ENCODE measurements around the gene LPCAT2. TPM values are rescaled to one million over a fixed set of nuclear protein-coding genes. Genes with fewer than 3 reads are reported as not detected.

Gene LPCAT2
- total and polyA plus RNA-seq, 4 donors = 0.96 to 4.2 (median 2.7) TPM

DNA sequence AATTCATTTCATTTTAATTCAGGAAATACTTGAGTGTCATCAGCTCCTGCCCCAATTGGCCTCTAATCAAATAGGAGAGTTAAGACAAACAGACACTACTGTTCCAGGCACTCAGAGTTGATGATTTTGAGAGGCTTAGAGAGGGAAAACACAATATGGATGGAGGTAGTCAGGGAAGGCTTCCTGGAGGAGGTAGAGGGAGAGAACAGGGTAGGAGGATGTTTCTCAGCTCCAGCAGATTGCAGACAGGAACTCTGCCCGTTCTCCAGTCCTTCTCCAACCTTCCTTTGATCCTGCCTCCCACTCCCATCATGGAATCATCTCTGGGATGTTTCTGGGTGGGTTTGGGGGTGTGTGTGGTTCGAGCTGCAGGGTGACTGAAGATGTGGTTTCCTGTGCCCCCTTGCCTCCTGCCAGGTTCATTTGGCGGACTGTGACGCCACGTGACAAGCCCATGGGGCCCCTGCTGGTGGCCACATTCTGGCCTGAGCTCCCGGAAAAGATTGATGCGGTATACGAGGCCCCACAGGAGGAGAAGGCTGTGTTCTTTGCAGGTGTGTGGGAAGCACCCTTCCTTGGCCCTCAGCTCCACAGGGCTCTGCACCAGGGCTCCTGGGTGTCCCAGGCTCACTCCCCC lies 12.2 kb upstream of the LPCAT2 start (continued):
- TF ChIP-seq, protein P1, sequence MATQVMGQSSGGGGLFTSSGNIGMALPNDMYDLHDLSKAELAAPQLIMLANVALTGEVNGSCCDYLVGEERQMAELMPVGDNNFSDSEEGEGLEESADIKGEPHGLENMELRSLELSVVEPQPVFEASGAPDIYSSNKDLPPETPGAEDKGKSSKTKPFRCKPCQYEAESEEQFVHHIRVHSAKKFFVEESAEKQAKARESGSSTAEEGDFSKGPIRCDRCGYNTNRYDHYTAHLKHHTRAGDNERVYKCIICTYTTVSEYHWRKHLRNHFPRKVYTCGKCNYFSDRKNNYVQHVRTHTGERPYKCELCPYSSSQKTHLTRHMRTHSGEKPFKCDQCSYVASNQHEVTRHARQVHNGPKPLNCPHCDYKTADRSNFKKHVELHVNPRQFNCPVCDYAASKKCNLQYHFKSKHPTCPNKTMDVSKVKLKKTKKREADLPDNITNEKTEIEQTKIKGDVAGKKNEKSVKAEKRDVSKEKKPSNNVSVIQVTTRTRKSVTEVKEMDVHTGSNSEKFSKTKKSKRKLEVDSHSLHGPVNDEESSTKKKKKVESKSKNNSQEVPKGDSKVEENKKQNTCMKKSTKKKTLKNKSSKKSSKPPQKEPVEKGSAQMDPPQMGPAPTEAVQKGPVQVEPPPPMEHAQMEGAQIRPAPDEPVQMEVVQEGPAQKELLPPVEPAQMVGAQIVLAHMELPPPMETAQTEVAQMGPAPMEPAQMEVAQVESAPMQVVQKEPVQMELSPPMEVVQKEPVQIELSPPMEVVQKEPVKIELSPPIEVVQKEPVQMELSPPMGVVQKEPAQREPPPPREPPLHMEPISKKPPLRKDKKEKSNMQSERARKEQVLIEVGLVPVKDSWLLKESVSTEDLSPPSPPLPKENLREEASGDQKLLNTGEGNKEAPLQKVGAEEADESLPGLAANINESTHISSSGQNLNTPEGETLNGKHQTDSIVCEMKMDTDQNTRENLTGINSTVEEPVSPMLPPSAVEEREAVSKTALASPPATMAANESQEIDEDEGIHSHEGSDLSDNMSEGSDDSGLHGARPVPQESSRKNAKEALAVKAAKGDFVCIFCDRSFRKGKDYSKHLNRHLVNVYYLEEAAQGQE (IDR thresholded peaks at IDR 0.05) = no peak
- TF ChIP-seq EGR1 (IDR thresholded peaks at IDR 0.05; ENCODE audit: low read depth in 2 of 2) = no peak

DNA sequence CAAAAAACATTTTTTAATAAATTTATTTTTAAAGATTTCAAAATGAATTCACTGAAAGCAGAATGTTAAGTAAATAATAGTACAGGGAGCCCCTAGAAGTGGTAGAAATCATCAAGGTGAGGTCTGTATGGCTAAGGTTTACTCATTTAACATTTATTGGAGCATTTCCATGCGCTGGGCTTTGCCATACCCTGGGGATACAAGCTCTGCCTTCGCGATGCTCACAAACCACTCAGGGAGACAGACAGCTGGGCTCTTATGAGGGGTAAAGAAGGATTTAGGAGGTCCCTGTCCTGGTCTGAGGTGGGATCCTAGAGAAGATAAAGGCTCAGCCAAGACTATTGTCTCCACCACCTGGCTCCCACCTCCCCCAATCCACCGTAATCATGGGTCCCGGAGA lies 11.3 kb upstream of the LPCAT2 start:
- no peaks in the 10 kb centered on the region for H3K36me3 ChIP-seq (ENCODE audit: control insufficient read depth in 4 of 4, insufficient read depth in 3 of 4, low read depth in 1 of 4, low read length in 3 of 4)
- no peak overlapping the region for H3K27ac ChIP-seq (ENCODE audit: low read depth in 1 of 2, low read length in 2 of 2)
- H3K9me3 ChIP-seq (ENCODE audit: control insufficient read depth in 4 of 4, low read length in 3 of 4) = no peaks in the 10 kb centered on the region
- H3K4me1 ChIP-seq (ENCODE audit: control insufficient read depth in 4 of 4, insufficient read depth in 4 of 4, low read length in 3 of 4) = peaks cover 0 to 6% (median 4%) of the 10 kb centered on the region in 4 donors
- no peak overlapping the region for H3K9ac ChIP-seq (ENCODE audit: low read depth in 1 of 2, low read length in 2 of 2)
- DNase-seq (ENCODE audit: low spot score) = no peak
- no peaks in the 10 kb centered on the region for H3K27me3 ChIP-seq (ENCODE audit: control insufficient read depth in 4 of 4, insufficient read depth in 4 of 4, low read length in 3 of 4)
- 97% methylated on average over 5 of the region's 5 CpGs for WGBS
- no peak overlapping the region for H3K4me3 ChIP-seq (ENCODE audit: low read depth in 1 of 3, low read length in 3 of 3)
- TF ChIP-seq, protein P2, sequence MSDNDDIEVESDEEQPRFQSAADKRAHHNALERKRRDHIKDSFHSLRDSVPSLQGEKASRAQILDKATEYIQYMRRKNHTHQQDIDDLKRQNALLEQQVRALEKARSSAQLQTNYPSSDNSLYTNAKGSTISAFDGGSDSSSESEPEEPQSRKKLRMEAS (IDR thresholded peaks at IDR 0.05) = no peak
- TF ChIP-seq FOXA2 (IDR thresholded peaks at IDR 0.05) (no peak), YY1 (IDR thresholded peaks at IDR 0.05) (no peak)

DNA sequence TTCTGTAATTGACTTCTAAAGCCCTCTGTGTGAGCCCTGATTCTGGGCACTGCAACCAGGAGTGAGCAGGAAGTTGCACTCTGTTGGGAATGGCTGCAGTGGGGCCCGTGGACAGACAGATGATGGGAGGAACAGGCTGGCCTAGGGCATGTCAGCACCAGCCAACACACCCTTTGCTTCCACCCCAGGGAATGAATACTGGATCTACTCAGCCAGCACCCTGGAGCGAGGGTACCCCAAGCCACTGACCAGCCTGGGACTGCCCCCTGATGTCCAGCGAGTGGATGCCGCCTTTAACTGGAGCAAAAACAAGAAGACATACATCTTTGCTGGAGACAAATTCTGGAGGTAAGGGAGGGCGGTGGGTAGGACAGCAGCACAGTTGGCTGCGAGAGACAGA lies 10.8 kb upstream of the LPCAT2 start:
- WGBS = 90% methylated on average over 6 of the region's 6 CpGs

More for the DNA sequence above, 10.8 kb upstream of the LPCAT2 start:
- DNase-seq (ENCODE audit: low spot score) = no peak
- no peak overlapping the region for H3K4me3 ChIP-seq (ENCODE audit: low read depth in 1 of 3, low read length in 3 of 3)
- H3K9ac ChIP-seq (ENCODE audit: low read depth in 1 of 2, low read length in 2 of 2) = no peak overlapping the region
- no peaks in the 10 kb centered on the region for H3K9me3 ChIP-seq (ENCODE audit: control insufficient read depth in 4 of 4, low read length in 3 of 4)
- no peak overlapping the region for H3K27ac ChIP-seq (ENCODE audit: low read depth in 1 of 2, low read length in 2 of 2)
- peaks cover 4 to 12% (median 9%) of the 10 kb centered on the region in 4 donors for H3K4me1 ChIP-seq (ENCODE audit: control insufficient read depth in 4 of 4, insufficient read depth in 4 of 4, low read length in 3 of 4)
- no peaks in the 10 kb centered on the region for H3K36me3 ChIP-seq (ENCODE audit: control insufficient read depth in 4 of 4, insufficient read depth in 3 of 4, low read depth in 1 of 4, low read length in 3 of 4)
- no peak for TF ChIP-seq HNF4G (IDR thresholded peaks at IDR 0.05)
- no peak for TF ChIP-seq TAF1 (conservative IDR thresholded peaks at IDR 0.05)
- no peak for TF ChIP-seq SP1 (IDR thresholded peaks at IDR 0.05)
- no peak for TF ChIP-seq GABPA (IDR thresholded peaks at IDR 0.05 in 1 of 2, conservative IDR thresholded peaks at IDR 0.05 in 1 of 2)
- TF ChIP-seq, protein P3, sequence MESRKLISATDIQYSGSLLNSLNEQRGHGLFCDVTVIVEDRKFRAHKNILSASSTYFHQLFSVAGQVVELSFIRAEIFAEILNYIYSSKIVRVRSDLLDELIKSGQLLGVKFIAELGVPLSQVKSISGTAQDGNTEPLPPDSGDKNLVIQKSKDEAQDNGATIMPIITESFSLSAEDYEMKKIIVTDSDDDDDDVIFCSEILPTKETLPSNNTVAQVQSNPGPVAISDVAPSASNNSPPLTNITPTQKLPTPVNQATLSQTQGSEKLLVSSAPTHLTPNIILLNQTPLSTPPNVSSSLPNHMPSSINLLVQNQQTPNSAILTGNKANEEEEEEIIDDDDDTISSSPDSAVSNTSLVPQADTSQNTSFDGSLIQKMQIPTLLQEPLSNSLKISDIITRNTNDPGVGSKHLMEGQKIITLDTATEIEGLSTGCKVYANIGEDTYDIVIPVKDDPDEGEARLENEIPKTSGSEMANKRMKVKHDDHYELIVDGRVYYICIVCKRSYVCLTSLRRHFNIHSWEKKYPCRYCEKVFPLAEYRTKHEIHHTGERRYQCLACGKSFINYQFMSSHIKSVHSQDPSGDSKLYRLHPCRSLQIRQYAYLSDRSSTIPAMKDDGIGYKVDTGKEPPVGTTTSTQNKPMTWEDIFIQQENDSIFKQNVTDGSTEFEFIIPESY (IDR thresholded peaks at IDR 0.05) = no peak
- TF ChIP-seq, protein P1 (IDR thresholded peaks at IDR 0.05) = no peak
- H3K27me3 ChIP-seq (ENCODE audit: control insufficient read depth in 4 of 4, insufficient read depth in 4 of 4, low read length in 3 of 4) = no peaks in the 10 kb centered on the region

Data from liver (tissue), 9 donors.